Tibial nerve (tissue), 3 donors: ENCODE measurements around the gene L3MBTL4.

Experiments
- POLR2A ChIP-seq, 2 donors: fragments of 450-650 bp; IDR thresholded peaks; one replicate each; pipeline ENCODE4 v1.6.1; 2017; ENCODE audit warnings: antibody characterized with exemption in 2 of 2, mild to moderate bottlenecking in 2 of 2, moderate library complexity in 2 of 2
- TF ChIP-seq, protein P1 (sequence below), 5 experiments: fragments of 200-600 bp in 3 of 5; fragments of 450-650 bp in 2 of 5; sonication (generic) in 3 of 5; IDR thresholded peaks; one replicate each; pipeline ENCODE4 v1.5.1; 2016 to 2019; ENCODE audit warnings: antibody characterized with exemption in 5 of 5, mild to moderate bottlenecking in 3 of 5, moderate library complexity in 2 of 5

DNA sequence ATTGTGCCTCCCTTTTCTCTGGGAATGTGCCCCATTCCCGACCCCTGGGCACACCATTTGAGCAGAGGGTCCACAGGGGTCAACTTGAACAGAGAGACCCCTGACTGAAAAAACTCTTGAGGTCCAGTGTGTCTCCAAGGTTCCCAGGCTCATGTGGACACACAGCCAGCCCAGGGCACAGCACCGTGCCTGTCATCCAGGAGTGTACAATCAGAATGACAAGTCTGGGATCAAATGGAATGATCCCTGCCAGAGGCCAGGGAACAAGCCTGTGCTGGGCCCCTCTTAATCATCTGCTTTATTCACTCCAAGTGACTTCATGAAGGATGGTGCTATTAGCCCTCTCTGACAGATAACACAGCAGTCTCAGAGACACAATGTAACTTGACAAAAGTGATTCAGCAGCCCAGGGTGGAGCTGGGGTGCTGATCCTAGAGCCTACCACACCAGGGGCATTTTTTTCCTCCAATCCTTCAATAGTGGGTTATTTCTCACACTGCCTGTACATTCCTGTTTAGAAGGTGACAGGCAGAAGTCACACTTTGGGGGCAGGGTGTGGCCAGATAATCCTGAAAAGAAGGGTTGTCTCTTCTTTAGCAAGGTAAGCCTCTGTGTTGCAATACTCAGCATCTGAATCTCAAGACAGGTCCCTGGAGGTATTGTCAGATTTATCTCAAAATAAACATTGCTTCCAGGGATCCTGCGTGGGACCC lies 435.4 kb downstream of the L3MBTL4 start:
- no peak for TF ChIP-seq POLR2A (IDR thresholded peaks at IDR 0.05)
- TF ChIP-seq, protein P1, sequence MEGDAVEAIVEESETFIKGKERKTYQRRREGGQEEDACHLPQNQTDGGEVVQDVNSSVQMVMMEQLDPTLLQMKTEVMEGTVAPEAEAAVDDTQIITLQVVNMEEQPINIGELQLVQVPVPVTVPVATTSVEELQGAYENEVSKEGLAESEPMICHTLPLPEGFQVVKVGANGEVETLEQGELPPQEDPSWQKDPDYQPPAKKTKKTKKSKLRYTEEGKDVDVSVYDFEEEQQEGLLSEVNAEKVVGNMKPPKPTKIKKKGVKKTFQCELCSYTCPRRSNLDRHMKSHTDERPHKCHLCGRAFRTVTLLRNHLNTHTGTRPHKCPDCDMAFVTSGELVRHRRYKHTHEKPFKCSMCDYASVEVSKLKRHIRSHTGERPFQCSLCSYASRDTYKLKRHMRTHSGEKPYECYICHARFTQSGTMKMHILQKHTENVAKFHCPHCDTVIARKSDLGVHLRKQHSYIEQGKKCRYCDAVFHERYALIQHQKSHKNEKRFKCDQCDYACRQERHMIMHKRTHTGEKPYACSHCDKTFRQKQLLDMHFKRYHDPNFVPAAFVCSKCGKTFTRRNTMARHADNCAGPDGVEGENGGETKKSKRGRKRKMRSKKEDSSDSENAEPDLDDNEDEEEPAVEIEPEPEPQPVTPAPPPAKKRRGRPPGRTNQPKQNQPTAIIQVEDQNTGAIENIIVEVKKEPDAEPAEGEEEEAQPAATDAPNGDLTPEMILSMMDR (IDR thresholded peaks at IDR 0.05), result no peak
